ENCODE results near the gene GPLD1.
A peak's percentile ranks its signal among the peaks of the same experiment; 100 is the strongest.
"Not testable (repeated sequence)": the region's sequence is repeated elsewhere in the genome, so short reads cannot be mapped to it uniquely, and the experiment has no call there.

The GPLD1 gene

DNA sequence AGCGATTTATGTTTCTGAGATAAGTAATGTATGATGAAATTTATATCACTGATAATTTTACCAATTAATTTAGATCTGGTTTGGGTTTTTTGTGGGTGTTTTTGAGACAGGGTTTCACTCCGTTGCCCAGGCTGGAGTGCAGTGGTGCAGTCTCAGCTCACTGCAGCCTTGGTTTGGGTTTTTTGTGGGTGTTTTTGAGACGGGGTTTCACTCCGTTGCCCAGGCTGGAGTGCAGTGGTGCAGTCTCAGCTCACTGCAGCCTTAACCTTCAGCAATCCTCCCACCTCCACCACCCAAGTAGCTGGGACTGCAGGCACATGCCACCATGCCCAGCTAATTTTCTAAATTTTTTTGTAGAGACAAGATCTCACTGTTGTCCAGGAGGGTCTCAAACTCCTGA, 73.6 kb downstream of the GPLD1 start:
- DNase-seq (ENCODE audit: low read depth in 4 of 4, low spot score in 1 of 4): no peak

DNA sequence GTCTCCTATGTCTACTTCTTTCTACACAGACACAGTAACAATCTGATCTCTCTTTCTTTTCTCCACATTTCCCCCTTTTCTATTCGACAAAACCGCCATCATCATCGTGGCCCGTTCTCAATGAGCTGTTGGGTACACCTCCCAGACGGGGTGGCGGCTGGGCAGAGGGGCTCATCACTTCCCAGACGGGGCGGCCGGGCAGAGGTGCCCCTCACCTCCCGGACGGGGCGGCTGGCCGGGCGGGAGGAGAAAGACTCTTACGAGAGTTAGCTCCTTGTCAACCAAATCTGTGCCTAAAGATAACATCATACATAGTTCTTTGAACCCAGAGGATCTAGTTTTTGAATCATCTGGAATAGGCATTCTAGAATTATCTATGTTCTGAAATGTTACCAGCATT, 74.8 kb downstream of the GPLD1 start:
- DNase-seq (ENCODE audit: low read depth in 4 of 4, low spot score in 1 of 4): not testable (repeated sequence)

DNA sequence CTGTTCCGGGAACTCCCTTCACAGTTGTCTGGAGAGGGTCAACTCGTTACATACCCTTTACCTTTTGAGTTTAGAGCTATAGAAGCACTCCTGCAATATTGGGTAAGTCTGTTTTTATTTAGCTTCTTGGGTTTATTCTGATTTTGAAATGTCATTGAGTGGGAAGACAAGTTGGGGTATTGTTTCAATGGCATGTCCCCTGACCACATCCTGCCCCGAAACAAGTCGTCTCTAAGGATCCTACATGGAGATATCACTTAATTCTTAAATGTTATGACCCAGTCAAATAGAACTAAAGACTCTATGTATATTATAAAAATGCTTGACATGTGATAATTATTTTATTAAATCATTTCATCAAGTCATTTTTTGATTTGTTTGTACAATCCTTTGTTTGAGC, 77.1 kb downstream of the GPLD1 start:
- no peak for DNase-seq (ENCODE audit: low read depth in 4 of 4, low spot score in 1 of 4)

DNA sequence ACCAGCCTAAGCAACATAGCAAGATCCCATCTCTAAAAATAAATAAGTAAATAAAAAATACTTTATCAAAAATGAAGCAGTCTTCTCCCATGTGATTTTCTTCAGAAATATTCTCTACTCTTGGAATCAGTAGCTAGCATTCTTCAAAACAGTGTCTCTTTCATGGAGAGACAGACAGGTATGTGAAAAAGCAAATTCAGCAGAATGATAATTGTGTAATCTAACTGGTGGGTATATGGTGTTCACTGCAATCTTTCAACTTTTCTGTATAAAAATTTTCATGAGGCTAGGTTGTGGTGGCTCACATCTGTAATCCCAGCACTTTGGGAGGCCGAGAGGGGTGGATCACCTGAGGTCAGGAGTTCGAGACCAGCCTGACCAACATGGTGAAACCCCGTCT, 78.8 kb downstream of the GPLD1 start:
- DNase-seq (ENCODE audit: low read depth in 4 of 4, low spot score in 1 of 4): no peak

DNA sequence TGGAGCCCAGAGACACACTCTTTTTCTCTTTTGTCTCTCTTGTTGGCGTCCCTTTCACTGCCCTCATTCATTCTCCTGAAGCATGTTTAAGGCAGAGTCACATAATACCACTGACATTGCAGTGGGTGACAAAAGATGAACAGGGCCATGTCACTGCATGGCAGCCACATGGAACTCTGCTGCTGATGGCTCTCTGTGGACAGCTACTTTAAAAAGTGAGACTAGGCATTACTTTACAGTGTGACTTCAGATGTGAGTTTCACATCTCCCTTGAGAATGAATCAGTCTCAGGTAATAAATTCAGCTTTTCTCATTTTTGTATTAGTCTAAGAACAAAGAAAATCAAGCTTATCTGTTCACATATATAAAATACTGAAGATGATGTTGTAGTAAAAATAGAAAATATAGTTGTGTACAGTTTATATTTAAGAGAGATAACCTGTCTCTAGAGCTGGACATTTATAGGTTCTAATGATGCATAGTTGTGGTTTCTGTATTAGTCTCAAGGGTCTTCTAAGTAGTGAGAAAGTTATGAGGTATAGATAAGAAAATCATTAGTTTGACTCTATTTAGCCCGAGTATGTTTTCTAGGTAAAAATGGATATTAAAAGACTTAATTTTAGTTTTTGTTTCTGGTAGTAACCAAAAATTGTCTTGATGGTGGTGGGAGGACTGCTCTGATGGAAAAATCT, 80.5 kb downstream of the GPLD1 start:
- DNase-seq (ENCODE audit: low read depth in 4 of 4, low spot score in 1 of 4): no peak

DNA sequence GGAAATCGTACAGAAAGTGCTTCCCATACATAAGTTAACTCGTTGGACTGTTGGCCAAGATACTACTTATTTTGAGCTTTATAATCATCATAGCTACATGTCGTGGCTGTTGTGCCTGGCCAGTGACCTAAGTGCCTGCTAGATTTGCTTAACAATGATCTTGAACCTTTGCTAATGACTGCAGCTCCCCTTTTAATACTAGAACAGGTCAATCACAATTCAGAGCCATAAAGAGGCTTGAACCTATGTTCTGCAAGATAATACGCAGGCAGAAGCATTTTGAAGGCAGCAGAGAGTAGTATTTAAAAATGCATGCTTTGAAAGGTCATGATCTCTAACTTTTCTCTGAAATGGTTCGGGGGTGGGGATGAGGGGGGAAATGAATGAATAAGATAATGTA, 84.1 kb downstream of the GPLD1 start:
- DNase-seq (ENCODE audit: low read depth in 4 of 4, low spot score in 1 of 4): no peak

DNA sequence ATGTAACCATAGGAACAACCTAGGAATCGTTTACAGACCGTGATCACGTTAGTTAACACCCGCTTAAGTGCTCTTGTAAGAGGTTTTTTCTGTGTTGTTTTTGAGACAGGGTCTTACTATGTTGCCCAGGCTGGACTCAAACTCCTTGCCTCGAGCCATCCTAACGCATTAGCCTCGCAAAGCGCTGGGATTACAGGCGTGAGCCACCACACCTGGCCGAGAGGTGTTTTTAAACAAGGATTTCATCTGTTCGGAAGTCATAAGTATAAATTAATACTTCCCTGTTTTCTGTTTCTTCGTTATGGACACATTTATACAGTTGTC, 85.9 kb downstream of the GPLD1 start:
- no peak for DNase-seq (ENCODE audit: low read depth in 4 of 4, low spot score in 1 of 4)

DNA sequence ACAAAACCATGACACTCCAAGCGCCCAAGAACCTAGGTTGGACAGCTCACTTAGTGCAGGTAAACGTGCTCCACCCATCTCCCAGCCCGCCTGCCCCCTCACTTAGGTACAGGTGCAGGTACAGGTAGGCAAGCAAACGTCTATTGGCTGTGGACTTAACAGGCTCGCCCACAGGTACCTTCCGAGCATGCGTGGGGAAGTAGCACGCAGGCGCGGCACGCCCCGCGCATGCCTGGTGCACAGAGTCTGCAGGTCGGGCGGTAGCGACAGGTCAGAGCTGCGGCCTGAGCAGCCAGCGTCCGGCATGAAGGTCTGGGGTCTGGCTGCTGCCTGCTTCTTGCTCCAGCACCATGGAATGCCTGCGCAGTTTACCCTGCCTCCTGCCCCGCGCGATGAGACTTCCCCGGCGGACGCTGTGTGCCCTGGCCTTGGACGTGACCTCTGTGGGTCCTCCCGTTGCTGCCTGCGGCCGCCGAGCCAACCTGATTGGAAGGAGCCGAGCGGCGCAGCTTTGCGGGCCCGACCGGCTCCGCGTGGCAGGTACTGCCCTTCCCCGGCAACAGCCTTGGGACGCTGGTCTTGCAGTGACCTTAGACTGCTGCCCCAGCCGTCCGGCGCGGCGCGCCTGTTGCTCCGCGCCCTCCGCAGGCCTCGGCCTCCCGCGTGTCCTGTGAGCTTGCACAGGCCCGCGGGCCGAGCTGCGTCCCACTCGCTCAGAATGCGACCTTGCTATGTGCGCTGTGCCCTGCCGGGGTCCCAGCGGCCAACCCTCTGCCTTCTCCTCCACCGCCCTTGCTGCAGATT, 86.5 kb downstream of the GPLD1 start, which contains the start of gene MRS2:
Gene MRS2, plus strand, starts transcription at position 240 of the 804 bp plus-strand sequence. Its CDS starts 111 bp downstream, at position 351.
- DNase-seq (ENCODE audit: low read depth in 4 of 4, low spot score in 1 of 4): peak; percentile 47 to 64 (median 59)

DNA sequence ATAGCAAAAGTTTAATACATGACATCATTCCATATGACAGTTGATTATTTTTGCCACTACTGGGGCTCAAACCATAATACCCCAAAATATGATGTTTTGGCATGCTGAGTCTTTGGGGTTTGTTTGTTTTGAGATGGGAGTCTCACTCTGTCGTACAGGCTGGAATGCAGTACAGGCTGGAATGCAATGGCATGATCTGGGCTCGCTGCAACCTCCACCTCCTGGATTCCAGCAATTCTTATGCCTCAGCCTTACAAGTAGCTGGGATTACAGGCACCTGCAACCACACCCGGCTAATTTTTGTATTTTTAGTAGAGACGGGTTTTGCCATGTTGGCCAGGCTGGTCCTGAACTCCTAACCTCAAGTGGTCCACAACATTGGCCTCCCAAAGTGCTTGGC, 87.9 kb downstream of the GPLD1 start:
- no peak for DNase-seq (ENCODE audit: low read depth in 4 of 4, low spot score in 1 of 4)

DNA sequence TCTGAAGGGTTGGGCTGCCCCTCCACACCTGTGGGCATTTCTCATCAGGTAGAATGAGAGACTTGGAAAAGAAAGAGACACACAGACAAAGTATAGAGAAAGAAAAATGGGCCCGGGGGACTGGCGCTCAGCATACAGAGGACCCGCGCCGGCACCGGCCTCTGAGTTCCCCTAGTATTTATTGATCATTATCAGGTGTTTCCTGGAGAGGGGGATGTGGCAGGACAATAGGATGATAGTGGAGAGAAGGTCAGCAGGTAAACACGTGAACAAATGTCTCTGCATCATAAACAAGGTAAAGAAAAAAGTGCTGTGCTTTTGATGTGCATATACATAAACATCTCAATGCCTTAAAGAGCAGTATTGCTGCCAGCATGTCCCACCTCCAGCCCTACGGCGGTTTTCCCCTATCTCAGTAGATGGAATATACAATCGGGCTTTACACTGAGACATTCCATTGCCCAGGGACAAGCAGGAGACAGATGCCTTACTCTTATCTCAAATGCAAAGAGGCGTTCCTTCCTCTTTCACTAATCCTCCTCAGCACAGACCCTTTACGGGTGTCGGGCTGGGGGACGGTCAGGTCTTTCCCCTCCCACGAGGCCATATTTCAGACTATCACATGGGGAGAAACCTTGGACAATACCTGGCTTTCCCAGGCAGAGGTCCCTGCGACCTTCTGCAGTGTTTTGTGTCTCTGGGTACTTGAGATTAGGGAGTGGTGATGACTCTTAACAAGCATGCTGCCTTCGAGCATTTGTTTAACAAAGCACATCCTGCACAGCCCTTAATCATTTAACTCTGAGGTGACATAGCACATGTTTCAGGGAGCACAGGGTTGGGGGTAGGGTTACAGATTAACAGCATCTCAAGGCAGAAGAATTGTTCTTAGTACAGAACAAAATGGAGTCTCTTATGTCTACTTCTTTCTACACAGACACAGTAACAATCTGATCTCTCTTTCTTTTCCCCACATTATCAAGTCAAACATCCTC, 89.0 kb downstream of the GPLD1 start:
- not testable (repeated sequence) for DNase-seq (ENCODE audit: low read depth in 4 of 4, low spot score in 1 of 4)

DNA sequence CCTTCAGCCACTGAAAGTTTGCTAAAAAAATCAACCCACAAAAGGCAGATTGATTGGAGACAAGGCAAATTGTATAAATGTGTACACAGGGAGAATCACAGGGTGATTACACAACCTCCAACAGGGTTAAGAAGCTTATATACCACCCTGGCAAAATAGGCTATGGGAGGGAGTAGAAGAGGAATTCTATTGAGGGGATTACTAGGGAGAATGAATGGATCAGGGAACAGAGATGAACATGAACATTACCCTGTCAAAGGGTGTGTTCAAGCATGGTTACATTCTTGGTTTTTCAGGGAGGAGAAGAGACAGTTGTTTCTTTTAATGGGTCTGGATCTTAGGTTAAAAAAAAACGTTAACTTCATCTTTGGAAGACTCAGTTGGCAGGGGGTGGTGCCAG, 91.7 kb downstream of the GPLD1 start:
- DNase-seq (ENCODE audit: low read depth in 4 of 4, low spot score in 1 of 4): no peak

DNA sequence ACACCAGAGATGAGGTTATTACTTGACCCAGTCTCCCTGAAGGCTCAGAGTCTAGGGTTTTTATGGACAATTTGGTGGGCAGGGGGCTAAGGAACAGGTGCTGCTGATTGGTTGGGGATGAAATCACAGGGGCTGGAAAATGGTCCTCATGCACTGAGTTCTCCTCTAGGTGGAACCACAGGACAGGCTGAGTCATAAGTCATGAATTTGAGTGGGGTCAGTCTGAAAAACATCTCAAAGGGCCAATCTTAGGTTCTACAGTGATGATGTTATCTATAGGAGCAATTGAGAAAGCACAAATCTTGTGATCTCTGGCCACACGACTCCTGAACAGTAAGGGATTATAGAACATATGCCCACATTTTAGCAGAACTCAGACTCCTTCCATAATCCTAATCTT, 92.6 kb downstream of the GPLD1 start:
- DNase-seq (ENCODE audit: low read depth in 4 of 4, low spot score in 1 of 4): no peak

DNA sequence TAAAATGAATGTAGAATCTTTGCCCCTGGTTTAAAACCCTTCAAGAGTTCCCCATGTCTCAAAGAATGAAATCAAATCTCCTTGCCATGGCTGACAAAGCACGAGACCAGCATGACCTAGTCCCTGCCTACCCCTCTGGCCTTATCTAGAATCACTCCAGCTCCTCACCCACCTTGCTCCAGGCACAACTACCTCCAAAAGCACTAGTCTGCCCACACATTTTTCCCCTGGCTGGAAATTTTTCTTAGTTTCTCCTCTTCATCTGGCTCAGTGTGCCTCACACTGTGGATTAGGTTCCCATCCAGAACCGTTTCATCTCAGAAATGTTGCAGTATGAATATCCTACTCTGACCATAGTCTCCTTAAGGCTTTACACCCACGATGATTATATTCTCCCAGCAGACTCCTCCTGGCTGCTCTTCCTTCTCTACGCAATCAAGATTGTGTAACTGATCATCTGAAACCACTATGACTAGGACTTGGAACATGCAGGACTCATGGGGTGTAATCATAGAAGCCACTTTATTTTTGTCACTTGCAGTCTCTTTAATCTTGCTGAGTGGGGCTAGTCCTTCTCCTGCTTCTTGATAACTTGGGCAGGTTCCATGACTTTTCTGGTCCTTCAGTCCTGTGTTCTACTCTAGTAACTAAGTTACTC, 94.5 kb downstream of the GPLD1 start:
- DNase-seq (ENCODE audit: low read depth in 4 of 4, low spot score in 1 of 4): no peak

DNA sequence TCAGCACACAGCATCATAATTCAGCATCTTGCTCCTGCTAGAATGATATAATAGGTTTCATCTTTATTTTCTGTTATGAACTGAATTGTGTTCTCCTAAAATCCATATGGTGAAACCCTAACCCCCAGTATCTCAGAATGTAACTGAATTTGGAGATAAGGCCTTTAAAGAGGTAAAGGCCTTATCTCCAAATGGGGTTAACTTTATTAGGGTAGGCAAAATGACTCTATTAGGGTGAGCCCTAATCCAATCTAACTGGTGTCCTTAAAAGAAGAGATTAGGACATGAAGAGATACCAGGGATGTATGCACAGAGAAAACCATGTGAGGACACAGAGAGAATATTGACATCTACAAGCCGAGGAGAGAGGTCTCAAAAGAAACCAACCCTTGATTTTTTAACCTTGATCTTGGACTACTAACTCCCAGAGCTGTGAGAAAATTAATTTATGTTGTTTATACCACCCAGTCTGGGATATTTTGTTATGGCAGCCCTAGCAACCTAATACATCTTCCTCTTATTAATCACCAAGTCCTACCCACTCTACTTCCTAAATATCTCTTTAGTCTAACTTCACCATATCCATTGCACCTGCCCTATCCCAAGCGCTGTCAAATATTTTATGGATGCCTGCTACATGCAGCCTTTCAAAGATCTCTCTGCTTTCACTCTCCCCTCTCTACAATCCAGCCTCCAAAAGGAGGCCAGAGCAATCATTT, 95.2 kb downstream of the GPLD1 start:
- DNase-seq (ENCODE audit: low read depth in 4 of 4, low spot score in 1 of 4): no peak

DNA sequence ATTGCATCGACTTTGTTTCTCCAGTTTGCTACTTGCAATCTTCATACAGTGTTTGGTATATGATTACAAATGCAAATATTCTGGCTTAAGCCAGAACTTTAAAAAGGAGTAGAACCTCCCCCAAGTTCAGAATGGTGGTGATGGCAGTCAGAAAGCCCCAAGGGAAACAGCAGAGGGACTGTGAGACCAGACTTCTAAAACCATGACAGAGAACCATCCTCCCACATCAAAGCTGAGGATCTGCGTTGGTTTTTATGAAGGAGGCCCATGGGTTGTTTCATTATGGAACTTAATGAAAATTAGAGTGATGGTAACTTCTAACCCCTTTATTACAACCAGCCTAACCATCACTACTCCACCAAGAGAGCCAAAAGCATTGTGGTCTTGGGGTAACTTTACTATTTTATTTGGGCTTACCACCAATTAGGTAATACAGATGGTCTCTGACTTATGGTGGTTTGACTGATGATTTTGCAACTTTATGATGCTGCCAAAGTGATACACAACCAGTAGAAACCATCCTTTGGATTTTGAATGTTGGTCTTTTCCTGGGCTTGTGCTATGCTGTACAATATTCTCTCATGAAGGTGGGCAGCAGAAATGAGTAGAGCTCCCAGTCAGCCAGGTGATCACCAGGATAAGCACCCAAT, 97.5 kb downstream of the GPLD1 start:
- DNase-seq (ENCODE audit: low read depth in 4 of 4, low spot score in 1 of 4): no peak

DNA sequence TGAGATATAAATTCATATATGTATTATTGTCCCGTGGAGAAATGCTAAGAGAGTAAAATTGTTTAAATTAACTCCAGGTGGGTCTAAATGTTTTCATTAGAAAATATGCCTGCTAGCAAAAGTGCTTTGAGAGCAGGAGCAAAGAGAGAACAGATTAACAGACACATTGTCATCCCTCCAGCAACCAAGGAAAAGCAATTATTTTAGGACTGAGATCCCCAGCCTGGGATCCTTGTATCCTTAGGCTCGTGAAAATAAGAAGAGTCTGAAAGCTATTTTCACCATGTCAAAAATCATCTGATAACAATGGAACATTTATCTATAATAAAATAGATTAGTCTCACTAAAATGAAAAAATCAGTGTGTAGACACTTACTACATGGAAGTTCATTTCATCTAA, 98.2 kb downstream of the GPLD1 start:
- no peak for DNase-seq (ENCODE audit: low read depth in 4 of 4, low spot score in 1 of 4)

DNA sequence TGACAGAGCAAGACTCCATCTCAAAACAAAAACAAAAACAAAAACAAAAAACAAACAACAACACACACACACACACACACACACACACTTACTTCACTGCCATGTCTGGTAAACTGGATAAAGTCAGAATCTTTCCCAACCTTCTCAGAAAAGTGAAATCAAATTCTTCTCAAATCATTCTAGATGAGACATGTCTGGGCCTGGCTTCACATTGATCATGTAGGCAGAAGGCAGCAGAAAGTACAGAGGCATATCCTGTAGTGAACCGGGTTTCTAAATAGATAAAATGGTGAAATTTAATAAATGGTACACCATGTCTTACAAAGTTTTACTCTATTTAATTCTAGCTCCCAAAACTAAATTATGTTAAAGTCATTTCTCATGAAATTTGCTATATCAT, 101.6 kb downstream of the GPLD1 start:
- DNase-seq (ENCODE audit: low read depth in 4 of 4, low spot score in 1 of 4): no peak

DNA sequence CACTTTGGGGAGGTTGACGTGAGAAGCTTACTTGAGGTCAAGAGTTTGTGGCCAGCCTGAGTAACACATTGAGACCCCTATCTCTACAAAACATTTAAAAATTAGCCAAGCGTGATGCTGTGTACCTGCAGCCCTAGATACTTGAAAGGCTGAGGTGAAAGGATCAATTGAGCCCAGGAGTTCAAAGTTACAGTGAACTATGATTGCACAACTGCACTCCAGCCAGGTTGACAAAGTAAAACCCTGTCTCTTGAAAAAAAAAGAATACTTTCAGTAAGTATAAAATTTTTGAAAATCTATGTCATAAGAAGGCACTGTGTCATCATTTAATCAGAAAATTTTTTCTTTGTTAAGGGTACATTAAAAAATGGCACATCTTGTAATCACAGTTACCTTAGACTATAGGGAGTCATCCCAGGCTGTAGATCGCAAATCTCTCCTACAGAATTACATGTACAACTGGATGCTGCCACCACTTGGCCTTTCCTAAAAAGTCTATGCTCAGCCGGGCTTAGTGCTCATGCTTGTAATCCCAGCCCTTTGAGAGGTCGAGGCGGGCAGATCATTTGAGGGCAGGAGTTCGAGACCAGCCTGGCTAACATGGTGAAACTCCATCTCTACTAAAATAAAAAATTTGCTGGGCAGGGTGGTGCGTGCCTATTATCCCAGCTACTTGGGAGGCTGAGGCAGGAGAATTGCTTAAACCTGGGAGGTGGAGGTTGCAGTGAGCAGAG, 103.7 kb downstream of the GPLD1 start:
- no peak for DNase-seq (ENCODE audit: low read depth in 4 of 4, low spot score in 1 of 4)

Measured in stimulated activated CD4-positive, alpha-beta T cell treated with anti-CD3 and anti-CD28 coated beads, Interleukin-1b, Interleukin-23, amount 100 ng/mL, for 24 hours (primary cell).